Glutamatergic neuron (in vitro differentiated cells): ENCODE data around the gene RNF113B. TPM values are rescaled to one million over a fixed set of nuclear protein-coding genes. Genes with fewer than 3 reads are reported as not detected.

Source experiments
- DNase-seq: peaks from one replicate; pipeline ENCODE4 v3.0.0; 2022
- H3K27ac Mint-ChIP-seq: one replicate; pipeline ENCODE4 v1.8.0; 2020; ENCODE audit warnings: mild to moderate bottlenecking, mixed read lengths, inconsistent platforms; ENCODE audit not compliant: unreplicated experiment
- H3K27me3 Mint-ChIP-seq: one replicate; pipeline ENCODE4 v1.8.0; 2020; ENCODE audit warnings: mild to moderate bottlenecking, moderate library complexity, mixed read lengths, inconsistent platforms; ENCODE audit not compliant: unreplicated experiment
- H3K36me3 Mint-ChIP-seq: one replicate; pipeline ENCODE4 v1.8.0; 2020; ENCODE audit warnings: mild to moderate bottlenecking, mixed read lengths, inconsistent platforms; ENCODE audit not compliant: unreplicated experiment
- H3K4me1 Mint-ChIP-seq: one replicate; pipeline ENCODE4 v1.8.0; 2020; ENCODE audit warnings: mild to moderate bottlenecking, low read depth, mixed read lengths, inconsistent platforms; ENCODE audit not compliant: unreplicated experiment
- H3K4me3 Mint-ChIP-seq: one replicate; pipeline ENCODE4 v1.8.0; 2020; ENCODE audit warnings: mild to moderate bottlenecking, mixed read lengths, inconsistent platforms; ENCODE audit not compliant: unreplicated experiment
- H3K9me3 Mint-ChIP-seq: one replicate; pipeline ENCODE4 v1.8.0; 2020; ENCODE audit warnings: mild to moderate bottlenecking, moderate library complexity, mixed read lengths, inconsistent platforms; ENCODE audit not compliant: unreplicated experiment
- total RNA-seq: library from RNA; stranded (reverse); fragmentation: NEBNext Ultra II Directional; extraction: Animal tissue kit (Norgen Biotek cat#: 25700); gene quantifications from one replicate; pipeline ENCODE4 v1.2.1, GENCODE V29; 2021; ENCODE audit not compliant: unreplicated experiment
- TF ChIP-seq, protein P1 (sequence below): fragments of 200-600 bp; sonication (generic); IDR thresholded peaks from one replicate; pipeline ENCODE4 v1.5.0; 2021; ENCODE audit not compliant: partially characterized antibody, unreplicated experiment

The RNF113B gene
- total RNA-seq, 1 donor from 2014 or later: not detected

DNA sequence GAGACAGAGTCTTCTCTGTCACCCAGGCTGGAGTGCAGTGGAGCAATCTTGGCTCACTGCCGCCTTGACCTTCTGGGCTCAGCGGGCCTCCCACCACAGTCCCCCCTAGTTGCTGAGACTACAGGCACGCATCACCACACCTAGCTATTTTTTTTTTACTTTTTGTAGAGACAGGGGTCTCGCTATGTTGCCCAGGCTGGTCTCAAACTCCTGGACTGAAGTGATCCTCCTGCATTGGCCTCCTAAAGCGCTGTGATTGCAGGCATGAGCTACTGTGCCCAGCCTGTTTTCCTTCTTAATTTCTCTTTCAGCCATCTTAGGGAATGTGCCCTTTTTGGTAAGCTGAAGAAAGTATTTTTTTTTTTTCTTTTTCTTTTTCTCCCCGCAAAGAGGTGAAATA, 42.6 kb upstream of the RNF113B start:
- TF ChIP-seq, protein P1, sequence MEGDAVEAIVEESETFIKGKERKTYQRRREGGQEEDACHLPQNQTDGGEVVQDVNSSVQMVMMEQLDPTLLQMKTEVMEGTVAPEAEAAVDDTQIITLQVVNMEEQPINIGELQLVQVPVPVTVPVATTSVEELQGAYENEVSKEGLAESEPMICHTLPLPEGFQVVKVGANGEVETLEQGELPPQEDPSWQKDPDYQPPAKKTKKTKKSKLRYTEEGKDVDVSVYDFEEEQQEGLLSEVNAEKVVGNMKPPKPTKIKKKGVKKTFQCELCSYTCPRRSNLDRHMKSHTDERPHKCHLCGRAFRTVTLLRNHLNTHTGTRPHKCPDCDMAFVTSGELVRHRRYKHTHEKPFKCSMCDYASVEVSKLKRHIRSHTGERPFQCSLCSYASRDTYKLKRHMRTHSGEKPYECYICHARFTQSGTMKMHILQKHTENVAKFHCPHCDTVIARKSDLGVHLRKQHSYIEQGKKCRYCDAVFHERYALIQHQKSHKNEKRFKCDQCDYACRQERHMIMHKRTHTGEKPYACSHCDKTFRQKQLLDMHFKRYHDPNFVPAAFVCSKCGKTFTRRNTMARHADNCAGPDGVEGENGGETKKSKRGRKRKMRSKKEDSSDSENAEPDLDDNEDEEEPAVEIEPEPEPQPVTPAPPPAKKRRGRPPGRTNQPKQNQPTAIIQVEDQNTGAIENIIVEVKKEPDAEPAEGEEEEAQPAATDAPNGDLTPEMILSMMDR: no peak
- H3K9me3 Mint-ChIP-seq: peaks cover 3% of the 10 kb centered on the region
- no peak overlapping the region for H3K27ac Mint-ChIP-seq
- DNase-seq: no peak
- peaks cover 34% of the 10 kb centered on the region for H3K4me1 Mint-ChIP-seq
- H3K36me3 Mint-ChIP-seq: no peaks in the 10 kb centered on the region
- peaks cover 3% of the 10 kb centered on the region for H3K27me3 Mint-ChIP-seq
- no peak overlapping the region for H3K4me3 Mint-ChIP-seq

DNA sequence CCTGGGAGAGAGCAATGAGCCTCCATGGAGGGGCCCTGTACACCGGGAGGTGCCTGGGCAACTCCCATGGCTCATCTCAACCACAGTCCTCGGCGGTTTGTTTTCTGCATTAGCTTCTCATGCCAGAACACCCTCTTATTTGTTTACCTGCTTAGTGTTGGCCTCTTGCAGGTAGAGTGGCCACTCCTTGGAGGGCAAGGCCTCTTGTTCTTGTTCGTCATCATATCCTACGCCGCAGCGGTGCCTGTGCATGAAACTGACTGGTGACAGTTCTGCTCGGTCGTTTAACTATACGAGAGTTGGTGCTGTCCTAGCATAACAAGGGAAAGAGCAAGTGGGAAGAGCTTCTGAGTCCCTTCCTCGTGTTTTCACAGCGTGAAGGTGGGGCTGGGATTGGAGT, 40.5 kb upstream of the RNF113B start:
- TF ChIP-seq, protein P1: no peak
- Mint-ChIP-seq H3K4me1 (peaks cover 41% of the 10 kb centered on the region), H3K27me3 (peaks cover 3% of the 10 kb centered on the region), H3K4me3 (no peak overlapping the region), H3K36me3 (no peaks in the 10 kb centered on the region), H3K9me3 (peaks cover 3% of the 10 kb centered on the region), H3K27ac (no peak overlapping the region)
- no peak for DNase-seq

DNA sequence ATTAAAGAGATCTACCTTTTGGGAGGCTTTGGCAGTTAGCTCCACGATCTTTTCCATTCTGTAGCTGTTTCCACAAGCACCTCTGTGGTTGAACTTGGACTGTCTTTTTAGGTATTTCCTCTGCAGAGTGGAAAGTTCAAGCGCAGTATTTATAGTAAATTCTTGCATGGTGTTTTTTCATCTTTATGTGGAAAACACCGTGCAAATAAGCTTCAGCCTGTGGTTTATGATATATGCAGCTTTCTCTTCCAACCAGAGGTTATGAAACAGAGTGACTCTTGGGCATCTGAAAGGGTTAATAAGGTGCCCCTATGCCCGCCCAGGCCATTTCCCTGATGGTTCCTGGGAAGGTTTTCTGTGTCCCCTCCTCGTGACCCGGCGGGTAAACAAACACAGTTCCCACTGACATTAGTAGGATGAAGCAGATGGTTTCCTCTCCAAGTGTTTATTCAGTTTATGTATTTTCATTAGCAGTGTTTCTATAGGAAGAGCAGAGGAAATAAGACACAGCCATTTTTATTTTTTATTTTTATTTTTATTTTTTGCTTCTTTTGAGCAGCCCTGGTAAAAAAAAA, 39.7 kb upstream of the RNF113B start:
- TF ChIP-seq, protein P1: no peak
- H3K9me3 Mint-ChIP-seq: peaks cover 3% of the 10 kb centered on the region
- H3K36me3 Mint-ChIP-seq: peaks cover under 1% of the 10 kb centered on the region
- H3K27ac Mint-ChIP-seq: peak overlapping the region; percentile 11
- no peak for DNase-seq
- peaks cover 35% of the 10 kb centered on the region for H3K4me1 Mint-ChIP-seq
- H3K4me3 Mint-ChIP-seq: no peak overlapping the region
- H3K27me3 Mint-ChIP-seq: peaks cover 3% of the 10 kb centered on the region

DNA sequence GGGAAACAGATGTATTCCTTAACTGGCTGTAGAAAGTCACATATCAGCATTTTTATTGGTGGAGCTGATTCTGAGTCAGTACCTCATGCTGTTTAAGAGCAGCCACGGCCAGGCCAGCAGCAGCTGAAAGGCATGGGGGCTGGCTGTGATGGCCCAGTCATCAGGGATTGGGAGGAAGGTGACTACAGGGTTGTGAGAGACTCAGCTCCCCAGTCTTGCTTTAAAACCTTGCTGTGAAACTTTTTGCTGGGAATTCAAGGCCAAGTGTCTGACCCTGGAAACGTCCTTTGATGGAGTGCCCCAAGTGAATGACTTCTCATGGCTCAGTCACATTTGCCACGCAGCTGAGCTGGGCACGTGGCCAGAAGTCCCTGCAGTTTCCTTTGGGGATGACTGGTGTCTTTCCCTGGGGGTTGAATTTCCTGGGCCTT, 39.1 kb upstream of the RNF113B start:
- no peak overlapping the region for H3K4me3 Mint-ChIP-seq
- H3K27ac Mint-ChIP-seq: no peak overlapping the region

DNA sequence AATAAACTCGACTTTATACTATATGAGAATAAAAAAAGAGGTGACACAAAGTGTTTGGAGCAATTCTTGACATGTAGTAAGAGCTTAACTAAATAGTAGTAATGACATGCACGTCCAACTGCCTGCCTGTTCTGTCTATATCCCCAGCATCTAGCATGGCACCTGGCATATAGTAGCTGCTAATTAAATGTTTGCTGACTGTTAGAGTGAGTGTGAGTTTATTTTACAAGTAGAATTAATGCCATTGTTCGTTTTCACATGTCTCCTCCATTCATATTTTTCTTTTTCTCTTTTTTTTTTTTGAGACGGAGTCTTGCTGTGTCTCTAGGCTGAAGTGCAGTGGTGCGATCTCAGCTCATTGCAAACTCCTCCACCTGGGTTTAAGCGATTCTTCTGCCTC, 38.4 kb upstream of the RNF113B start:
- Mint-ChIP-seq H3K36me3 (peaks cover 10% of the 10 kb centered on the region), H3K27me3 (peaks cover 6% of the 10 kb centered on the region), H3K27ac (no peak overlapping the region), H3K9me3 (peaks cover 7% of the 10 kb centered on the region), H3K4me1 (peaks cover 24% of the 10 kb centered on the region), H3K4me3 (no peak overlapping the region)
- TF ChIP-seq, protein P1: no peak
- no peak for DNase-seq

More for the DNA sequence above, 39.1 kb upstream of the RNF113B start:
- H3K27me3 Mint-ChIP-seq: peaks cover 6% of the 10 kb centered on the region
- TF ChIP-seq, protein P1: no peak
- peaks cover 7% of the 10 kb centered on the region for H3K9me3 Mint-ChIP-seq
- no peak for DNase-seq
- H3K36me3 Mint-ChIP-seq: peaks cover 7% of the 10 kb centered on the region
- H3K4me1 Mint-ChIP-seq: peaks cover 31% of the 10 kb centered on the region
